ENCODE measurements around the gene FBRS. TPM values are rescaled to one million over a fixed set of nuclear protein-coding genes. Genes with fewer than 3 reads are reported as not detected.

The FBRS gene
- polyA plus RNA-seq, 2 of the 4 experiments (the other 2 are of a cell fraction): 5.9 to 33.3 TPM

DNA sequence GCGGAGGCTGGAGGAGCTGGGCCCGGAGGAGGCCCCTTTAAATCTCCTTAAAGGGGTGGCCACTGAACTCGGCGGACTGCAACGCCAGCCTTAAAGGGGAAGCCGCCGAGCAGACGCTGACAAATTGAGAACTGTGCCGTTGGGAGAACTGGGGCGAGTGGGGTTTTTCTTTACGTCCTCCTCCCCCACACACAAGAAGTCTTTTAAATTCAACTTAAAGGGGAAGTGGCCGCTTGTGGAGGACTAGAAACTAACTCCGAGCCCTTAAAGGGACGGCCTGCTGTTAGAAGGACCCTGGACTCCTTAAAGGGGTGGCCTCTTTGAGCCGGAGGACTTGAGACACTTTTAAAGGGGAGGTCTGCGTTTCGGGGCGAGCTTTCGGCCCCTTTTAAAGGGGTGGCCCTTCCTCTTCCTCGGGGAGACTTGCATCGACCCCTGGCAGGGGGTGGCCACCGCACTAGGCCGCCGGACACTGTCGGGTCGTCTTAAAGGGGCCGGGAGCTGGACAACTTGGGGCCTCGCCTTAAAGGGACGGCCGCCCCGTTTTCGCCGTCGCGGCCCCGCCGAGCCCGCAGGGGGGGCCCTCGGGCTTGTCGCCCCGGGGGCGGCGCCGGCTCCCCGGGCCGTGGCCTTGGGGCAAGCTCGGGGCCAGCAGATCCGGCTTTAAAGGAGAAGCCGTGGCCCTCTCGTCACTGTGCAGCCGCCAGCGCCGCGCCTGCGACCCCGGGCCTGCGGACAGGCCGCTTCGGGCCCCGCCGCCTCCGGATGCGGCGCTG, 688 bp downstream of the FBRS start:
- Histone ChIP-seq H3K4me3 (peak overlapping the region; percentile 90), H3K9me3 (no peaks in the 10 kb centered on the region), H3K4me1 (peaks cover 23% of the 10 kb centered on the region), H3K4me2 (peak overlapping the region; percentile 96), H3K27ac (peak overlapping the region; percentile 87 to 99)
- under 1% methylated on average over 26 of the region's 64 CpGs for WGBS (ENCODE audit: missing lambda C conversion rate)
- POLR2A ChIA-PET: interaction anchor here (0.6 to 2.1 kb wide), 17 partner anchors 9 to 594 kb away, joined by 3 to 14 read pairs (median 4); partner anchors contain the start of genes ALDOA, KAT8, PHKG2 and PRR14
- TF ChIP-seq, protein P1, sequence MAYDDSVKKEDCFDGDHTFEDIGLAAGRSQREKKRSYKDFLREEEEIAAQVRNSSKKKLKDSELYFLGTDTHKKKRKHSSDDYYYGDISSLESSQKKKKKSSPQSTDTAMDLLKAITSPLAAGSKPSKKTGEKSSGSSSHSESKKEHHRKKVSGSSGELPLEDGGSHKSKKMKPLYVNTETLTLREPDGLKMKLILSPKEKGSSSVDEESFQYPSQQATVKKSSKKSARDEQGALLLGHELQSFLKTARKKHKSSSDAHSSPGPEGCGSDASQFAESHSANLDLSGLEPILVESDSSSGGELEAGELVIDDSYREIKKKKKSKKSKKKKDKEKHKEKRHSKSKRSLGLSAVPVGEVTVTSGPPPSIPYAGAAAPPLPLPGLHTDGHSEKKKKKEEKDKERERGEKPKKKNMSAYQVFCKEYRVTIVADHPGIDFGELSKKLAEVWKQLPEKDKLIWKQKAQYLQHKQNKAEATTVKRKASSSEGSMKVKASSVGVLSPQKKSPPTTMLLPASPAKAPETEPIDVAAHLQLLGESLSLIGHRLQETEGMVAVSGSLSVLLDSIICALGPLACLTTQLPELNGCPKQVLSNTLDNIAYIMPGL (CRISPR knock-in tag; IDR thresholded peaks at IDR 0.05; ENCODE audit: borderline replicate concordance): no peak
- no peak for TF ChIP-seq BHLHE40 (IDR thresholded peaks at IDR 0.05; ENCODE audit: low read depth, low read length)
- no peak for TF ChIP-seq KDM1A (IDR thresholded peaks at IDR 0.05; ENCODE audit: low read depth)
- TF ChIP-seq, protein P2, sequence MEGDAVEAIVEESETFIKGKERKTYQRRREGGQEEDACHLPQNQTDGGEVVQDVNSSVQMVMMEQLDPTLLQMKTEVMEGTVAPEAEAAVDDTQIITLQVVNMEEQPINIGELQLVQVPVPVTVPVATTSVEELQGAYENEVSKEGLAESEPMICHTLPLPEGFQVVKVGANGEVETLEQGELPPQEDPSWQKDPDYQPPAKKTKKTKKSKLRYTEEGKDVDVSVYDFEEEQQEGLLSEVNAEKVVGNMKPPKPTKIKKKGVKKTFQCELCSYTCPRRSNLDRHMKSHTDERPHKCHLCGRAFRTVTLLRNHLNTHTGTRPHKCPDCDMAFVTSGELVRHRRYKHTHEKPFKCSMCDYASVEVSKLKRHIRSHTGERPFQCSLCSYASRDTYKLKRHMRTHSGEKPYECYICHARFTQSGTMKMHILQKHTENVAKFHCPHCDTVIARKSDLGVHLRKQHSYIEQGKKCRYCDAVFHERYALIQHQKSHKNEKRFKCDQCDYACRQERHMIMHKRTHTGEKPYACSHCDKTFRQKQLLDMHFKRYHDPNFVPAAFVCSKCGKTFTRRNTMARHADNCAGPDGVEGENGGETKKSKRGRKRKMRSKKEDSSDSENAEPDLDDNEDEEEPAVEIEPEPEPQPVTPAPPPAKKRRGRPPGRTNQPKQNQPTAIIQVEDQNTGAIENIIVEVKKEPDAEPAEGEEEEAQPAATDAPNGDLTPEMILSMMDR (IDR thresholded peaks at IDR 0.05): peak; percentile 4; the same call in 1 of the 3 replicates
- TF ChIP-seq, protein P3, sequence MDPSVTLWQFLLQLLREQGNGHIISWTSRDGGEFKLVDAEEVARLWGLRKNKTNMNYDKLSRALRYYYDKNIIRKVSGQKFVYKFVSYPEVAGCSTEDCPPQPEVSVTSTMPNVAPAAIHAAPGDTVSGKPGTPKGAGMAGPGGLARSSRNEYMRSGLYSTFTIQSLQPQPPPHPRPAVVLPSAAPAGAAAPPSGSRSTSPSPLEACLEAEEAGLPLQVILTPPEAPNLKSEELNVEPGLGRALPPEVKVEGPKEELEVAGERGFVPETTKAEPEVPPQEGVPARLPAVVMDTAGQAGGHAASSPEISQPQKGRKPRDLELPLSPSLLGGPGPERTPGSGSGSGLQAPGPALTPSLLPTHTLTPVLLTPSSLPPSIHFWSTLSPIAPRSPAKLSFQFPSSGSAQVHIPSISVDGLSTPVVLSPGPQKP (IDR thresholded peaks at IDR 0.05; ENCODE audit: low read depth, low read length): no peak
- TF ChIP-seq, protein P4, sequence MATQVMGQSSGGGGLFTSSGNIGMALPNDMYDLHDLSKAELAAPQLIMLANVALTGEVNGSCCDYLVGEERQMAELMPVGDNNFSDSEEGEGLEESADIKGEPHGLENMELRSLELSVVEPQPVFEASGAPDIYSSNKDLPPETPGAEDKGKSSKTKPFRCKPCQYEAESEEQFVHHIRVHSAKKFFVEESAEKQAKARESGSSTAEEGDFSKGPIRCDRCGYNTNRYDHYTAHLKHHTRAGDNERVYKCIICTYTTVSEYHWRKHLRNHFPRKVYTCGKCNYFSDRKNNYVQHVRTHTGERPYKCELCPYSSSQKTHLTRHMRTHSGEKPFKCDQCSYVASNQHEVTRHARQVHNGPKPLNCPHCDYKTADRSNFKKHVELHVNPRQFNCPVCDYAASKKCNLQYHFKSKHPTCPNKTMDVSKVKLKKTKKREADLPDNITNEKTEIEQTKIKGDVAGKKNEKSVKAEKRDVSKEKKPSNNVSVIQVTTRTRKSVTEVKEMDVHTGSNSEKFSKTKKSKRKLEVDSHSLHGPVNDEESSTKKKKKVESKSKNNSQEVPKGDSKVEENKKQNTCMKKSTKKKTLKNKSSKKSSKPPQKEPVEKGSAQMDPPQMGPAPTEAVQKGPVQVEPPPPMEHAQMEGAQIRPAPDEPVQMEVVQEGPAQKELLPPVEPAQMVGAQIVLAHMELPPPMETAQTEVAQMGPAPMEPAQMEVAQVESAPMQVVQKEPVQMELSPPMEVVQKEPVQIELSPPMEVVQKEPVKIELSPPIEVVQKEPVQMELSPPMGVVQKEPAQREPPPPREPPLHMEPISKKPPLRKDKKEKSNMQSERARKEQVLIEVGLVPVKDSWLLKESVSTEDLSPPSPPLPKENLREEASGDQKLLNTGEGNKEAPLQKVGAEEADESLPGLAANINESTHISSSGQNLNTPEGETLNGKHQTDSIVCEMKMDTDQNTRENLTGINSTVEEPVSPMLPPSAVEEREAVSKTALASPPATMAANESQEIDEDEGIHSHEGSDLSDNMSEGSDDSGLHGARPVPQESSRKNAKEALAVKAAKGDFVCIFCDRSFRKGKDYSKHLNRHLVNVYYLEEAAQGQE (IDR thresholded peaks at IDR 0.05): no peak
- TF ChIP-seq, protein P5, sequence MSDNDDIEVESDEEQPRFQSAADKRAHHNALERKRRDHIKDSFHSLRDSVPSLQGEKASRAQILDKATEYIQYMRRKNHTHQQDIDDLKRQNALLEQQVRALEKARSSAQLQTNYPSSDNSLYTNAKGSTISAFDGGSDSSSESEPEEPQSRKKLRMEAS (IDR thresholded peaks at IDR 0.05): peak; percentile 64
- TF ChIP-seq MAZ (IDR thresholded peaks at IDR 0.05; ENCODE audit: borderline replicate concordance, low read depth, low read length): peak; percentile 12; the same call in 1 of the 2 replicates
- TF ChIP-seq JUN (IDR thresholded peaks at IDR 0.05): peak in 1 of 2 experiments; percentile 54; a peak in 3 of 5 replicates
- DNase-seq (ENCODE audit: low read depth in 1 of 2, low spot score in 1 of 2) (peak; percentile 78 to 99), FAIRE-seq (no peak), ATAC-seq (peak; percentile 56 to 57)
- CTCF ChIA-PET: interaction anchor here (0.6 to 3.8 kb wide), 12 partner anchors 8 to 229 kb away, joined by 3 to 39 read pairs (median 3); partner anchors contain the start of genes DCTPP1 and PRR14

DNA sequence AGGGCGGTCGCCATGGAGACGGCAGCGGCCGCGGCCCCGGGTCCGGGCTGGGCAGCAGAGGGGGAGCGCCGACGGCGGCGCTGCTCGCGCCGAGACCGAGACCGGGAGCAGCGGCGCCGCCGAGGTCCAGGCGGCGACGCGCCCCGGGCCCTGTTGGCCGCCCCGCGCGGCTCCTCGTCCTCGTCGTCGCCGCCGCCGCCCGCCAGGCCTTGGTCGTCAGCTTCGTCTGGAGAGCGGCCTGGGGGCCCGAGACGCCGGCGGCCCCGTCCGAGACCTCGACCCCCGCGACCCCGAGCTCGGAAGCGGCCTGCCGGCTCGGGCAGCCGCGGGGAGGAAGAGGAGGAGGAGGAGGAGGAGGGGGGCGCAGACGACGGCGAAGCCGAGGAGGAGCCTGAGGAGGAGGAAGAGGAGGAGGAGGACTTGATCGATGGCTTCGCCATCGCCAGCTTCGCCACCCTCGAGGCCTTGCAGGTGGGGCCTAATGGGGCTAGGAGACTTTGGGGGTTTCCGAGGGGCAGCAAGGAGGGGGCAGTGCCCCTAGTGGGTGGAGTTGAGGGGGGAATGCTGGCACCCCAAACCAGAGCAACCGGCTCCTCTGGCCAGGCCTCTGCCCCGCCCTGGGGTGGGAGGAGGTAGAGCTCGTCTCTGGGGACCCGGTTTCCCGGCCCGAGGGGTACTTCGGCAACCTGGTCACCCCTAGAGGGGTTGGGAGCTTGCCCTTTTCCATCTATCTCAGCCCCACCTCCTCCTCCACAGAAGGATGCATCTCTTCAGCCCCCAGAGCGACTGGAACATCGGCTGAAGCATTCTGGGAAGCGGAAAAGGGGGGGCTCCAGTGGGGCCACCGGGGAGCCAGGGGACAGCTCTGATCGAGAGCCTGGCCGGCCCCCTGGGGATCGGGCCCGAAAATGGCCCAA, 1.5 kb downstream of the FBRS start:
- no peak for FAIRE-seq

More for the DNA sequence above, 1.5 kb downstream of the FBRS start:
- peaks cover 23% of the 10 kb centered on the region for H3K4me1 ChIP-seq
- peak overlapping the region; percentile 87 to 99 for H3K27ac ChIP-seq
- ChIA-PET CTCF (interaction anchor here (0.6 to 3.8 kb wide), 10 partner anchors 9 to 222 kb away, joined by 3 to 39 read pairs (median 3); partner anchors contain the start of gene PRR14), POLR2A (interaction anchor here (0.9 to 2.1 kb wide), 7 partner anchors 9 to 133 kb away, joined by 3 to 14 read pairs (median 8); partner anchors contain the start of genes PHKG2 and PRR14)
- peak overlapping the region; percentile 96 for H3K4me2 ChIP-seq
- TF ChIP-seq NR3C1 (IDR thresholded peaks at IDR 0.05) (no peak), MYC (IDR thresholded peaks at IDR 0.05; ENCODE audit: borderline replicate concordance, low read length) (no peak)
- TF ChIP-seq, protein P2 (IDR thresholded peaks at IDR 0.05): 0 out of 3 replicates have a peak, but pooled peaks have one; percentile 7
- no peak for DNase-seq (ENCODE audit: low read depth in 1 of 2, low spot score in 1 of 2)
- ATAC-seq: no peak
- H3K9me3 ChIP-seq: no peaks in the 10 kb centered on the region
- peak overlapping the region; percentile 90 for H3K4me3 ChIP-seq
- 2% methylated on average over 44 of the region's 84 CpGs for WGBS (ENCODE audit: missing lambda C conversion rate)

Data from A549 (cell line).